Measurements from ENCODE around the gene JADE2.

JADE2 gene

DNA sequence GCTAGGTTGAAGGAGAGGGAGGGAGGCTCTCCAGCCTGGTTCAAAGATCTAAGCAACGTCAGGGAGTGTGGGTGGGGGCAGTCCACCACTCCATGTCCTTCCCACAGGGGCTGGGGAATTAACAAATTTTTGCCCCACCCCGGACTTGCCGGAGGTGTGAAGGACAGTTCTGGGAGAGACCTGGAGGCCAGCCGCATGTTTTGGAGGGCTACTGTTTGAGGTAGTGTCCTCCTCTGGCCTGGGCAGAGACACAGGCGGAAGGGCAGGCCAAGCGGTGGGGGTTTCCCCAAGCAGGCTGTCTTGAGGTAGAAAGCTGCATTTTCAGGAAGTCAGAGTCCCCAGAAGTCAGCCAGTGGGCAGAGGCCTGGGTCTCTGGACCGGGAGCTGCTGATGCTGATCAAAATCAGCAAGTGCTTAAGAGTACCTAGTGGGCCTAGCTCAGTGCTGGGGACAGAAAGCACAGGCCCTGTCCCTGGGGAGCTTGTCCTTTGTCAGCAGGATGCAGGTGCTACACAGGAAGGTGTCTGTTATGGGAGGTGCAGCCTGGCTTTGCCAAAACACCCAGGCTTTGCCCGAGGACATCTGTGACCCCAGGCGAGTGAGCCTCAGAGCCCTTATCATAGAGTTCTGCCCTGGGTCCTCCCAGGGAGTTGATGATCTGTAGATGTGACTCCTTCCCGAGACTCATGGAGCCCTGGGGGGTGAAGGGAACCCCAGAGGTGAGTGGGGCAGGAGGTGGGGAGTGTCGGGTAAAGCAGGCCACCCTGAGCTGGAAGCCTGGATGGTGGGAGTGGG, 18.5 kb downstream of the JADE2 start:
- TF ChIP-seq, protein P1, sequence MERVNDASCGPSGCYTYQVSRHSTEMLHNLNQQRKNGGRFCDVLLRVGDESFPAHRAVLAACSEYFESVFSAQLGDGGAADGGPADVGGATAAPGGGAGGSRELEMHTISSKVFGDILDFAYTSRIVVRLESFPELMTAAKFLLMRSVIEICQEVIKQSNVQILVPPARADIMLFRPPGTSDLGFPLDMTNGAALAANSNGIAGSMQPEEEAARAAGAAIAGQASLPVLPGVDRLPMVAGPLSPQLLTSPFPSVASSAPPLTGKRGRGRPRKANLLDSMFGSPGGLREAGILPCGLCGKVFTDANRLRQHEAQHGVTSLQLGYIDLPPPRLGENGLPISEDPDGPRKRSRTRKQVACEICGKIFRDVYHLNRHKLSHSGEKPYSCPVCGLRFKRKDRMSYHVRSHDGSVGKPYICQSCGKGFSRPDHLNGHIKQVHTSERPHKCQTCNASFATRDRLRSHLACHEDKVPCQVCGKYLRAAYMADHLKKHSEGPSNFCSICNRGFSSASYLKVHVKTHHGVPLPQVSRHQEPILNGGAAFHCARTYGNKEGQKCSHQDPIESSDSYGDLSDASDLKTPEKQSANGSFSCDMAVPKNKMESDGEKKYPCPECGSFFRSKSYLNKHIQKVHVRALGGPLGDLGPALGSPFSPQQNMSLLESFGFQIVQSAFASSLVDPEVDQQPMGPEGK (CRISPR knock-in tag; IDR thresholded peaks at IDR 0.05; ENCODE audit: borderline replicate concordance), result no peak
- TF ChIP-seq, protein P2, sequence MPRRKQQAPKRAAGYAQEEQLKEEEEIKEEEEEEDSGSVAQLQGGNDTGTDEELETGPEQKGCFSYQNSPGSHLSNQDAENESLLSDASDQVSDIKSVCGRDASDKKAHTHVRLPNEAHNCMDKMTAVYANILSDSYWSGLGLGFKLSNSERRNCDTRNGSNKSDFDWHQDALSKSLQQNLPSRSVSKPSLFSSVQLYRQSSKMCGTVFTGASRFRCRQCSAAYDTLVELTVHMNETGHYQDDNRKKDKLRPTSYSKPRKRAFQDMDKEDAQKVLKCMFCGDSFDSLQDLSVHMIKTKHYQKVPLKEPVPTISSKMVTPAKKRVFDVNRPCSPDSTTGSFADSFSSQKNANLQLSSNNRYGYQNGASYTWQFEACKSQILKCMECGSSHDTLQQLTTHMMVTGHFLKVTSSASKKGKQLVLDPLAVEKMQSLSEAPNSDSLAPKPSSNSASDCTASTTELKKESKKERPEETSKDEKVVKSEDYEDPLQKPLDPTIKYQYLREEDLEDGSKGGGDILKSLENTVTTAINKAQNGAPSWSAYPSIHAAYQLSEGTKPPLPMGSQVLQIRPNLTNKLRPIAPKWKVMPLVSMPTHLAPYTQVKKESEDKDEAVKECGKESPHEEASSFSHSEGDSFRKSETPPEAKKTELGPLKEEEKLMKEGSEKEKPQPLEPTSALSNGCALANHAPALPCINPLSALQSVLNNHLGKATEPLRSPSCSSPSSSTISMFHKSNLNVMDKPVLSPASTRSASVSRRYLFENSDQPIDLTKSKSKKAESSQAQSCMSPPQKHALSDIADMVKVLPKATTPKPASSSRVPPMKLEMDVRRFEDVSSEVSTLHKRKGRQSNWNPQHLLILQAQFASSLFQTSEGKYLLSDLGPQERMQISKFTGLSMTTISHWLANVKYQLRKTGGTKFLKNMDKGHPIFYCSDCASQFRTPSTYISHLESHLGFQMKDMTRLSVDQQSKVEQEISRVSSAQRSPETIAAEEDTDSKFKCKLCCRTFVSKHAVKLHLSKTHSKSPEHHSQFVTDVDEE (CRISPR knock-in tag; IDR thresholded peaks at IDR 0.05), result no peak
- TF ChIP-seq ZC3H10 (CRISPR knock-in tag; IDR thresholded peaks at IDR 0.05), result no peak
- no peak for TF ChIP-seq RARB (CRISPR knock-in tag; IDR thresholded peaks at IDR 0.05)
- no peak for TF ChIP-seq PPARA (CRISPR knock-in tag; IDR thresholded peaks at IDR 0.05; ENCODE audit: borderline replicate concordance)
- TF ChIP-seq ZNF70 (CRISPR knock-in tag; IDR thresholded peaks at IDR 0.05), result no peak
- TF ChIP-seq, protein P3, sequence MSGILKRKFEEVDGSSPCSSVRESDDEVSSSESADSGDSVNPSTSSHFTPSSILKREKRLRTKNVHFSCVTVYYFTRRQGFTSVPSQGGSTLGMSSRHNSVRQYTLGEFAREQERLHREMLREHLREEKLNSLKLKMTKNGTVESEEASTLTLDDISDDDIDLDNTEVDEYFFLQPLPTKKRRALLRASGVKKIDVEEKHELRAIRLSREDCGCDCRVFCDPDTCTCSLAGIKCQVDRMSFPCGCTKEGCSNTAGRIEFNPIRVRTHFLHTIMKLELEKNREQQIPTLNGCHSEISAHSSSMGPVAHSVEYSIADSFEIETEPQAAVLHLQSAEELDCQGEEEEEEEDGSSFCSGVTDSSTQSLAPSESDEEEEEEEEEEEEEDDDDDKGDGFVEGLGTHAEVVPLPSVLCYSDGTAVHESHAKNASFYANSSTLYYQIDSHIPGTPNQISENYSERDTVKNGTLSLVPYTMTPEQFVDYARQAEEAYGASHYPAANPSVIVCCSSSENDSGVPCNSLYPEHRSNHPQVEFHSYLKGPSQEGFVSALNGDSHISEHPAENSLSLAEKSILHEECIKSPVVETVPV (CRISPR knock-in tag; IDR thresholded peaks at IDR 0.05), result no peak
- no peak for TF ChIP-seq BACH2 (CRISPR knock-in tag; IDR thresholded peaks at IDR 0.05; ENCODE audit: borderline replicate concordance)
- no peak for TF ChIP-seq ZNF8 (CRISPR knock-in tag; IDR thresholded peaks at IDR 0.05)
- no peak for TF ChIP-seq CSDC2 (CRISPR knock-in tag; IDR thresholded peaks at IDR 0.05)
- TF ChIP-seq, protein P4, sequence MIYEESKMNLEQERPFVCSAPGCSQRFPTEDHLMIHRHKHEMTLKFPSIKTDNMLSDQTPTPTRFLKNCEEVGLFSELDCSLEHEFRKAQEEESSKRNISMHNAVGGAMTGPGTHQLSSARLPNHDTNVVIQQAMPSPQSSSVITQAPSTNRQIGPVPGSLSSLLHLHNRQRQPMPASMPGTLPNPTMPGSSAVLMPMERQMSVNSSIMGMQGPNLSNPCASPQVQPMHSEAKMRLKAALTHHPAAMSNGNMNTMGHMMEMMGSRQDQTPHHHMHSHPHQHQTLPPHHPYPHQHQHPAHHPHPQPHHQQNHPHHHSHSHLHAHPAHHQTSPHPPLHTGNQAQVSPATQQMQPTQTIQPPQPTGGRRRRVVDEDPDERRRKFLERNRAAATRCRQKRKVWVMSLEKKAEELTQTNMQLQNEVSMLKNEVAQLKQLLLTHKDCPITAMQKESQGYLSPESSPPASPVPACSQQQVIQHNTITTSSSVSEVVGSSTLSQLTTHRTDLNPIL (CRISPR knock-in tag; IDR thresholded peaks at IDR 0.05; ENCODE audit: low read depth), result no peak
- no peak for TF ChIP-seq ESRRG (CRISPR knock-in tag; IDR thresholded peaks at IDR 0.05)
- TF ChIP-seq OSR1 (CRISPR knock-in tag; IDR thresholded peaks at IDR 0.05), result no peak
- TF ChIP-seq ZFP3 (CRISPR knock-in tag; IDR thresholded peaks at IDR 0.05), result no peak
- no peak for TF ChIP-seq ZFP30 (CRISPR knock-in tag; IDR thresholded peaks at IDR 0.05)
- TF ChIP-seq, protein P5, sequence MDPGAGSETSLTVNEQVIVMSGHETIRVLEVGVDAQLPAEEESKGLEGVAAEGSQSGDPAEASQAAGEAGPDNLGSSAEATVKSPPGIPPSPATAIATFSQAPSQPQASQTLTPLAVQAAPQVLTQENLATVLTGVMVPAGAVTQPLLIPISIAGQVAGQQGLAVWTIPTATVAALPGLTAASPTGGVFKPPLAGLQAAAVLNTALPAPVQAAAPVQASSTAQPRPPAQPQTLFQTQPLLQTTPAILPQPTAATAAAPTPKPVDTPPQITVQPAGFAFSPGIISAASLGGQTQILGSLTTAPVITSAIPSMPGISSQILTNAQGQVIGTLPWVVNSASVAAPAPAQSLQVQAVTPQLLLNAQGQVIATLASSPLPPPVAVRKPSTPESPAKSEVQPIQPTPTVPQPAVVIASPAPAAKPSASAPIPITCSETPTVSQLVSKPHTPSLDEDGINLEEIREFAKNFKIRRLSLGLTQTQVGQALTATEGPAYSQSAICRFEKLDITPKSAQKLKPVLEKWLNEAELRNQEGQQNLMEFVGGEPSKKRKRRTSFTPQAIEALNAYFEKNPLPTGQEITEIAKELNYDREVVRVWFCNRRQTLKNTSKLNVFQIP (CRISPR knock-in tag; IDR thresholded peaks at IDR 0.05; ENCODE audit: borderline replicate concordance, low read depth), result no peak
- no peak for TF ChIP-seq SNAI2 (CRISPR knock-in tag; IDR thresholded peaks at IDR 0.05)
- no peak for ATAC-seq

DNA sequence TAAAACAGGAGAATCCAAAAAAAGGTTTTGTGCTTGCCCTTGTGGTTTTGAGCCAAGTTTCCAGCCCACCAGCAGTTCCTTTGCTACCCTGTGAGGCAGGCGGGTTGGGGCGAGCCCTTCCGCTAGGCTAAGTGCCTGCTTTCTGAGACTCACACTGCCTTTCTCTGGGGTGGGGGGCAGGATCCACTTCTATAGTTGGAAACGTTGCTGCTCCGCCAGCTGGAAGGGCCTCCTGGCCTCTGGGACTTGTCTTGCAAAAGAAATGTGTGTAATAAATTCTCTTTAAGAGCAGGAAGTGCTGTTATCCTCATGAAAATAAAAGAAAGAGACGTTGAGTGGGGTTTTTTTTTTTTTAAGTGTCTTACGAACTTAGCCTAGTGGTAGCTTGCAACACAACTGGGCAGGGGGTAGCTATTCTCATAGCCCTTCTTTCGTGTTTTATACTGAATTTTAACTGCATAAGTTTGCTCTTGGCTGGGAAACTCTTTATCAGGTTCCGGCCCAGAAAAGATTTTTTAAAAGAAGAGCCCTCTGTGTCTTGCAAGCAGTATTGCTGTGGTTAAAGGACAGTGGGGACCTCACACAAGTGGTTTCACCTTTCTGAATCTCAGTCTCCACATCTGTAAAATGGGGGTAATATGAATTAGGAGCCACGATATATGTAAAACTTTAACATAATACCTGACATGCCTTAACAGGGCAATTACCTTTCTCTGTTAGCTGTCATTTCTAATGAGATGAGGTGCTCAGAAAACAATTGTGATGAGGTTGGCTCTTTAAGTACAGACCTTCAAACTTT, 19.8 kb downstream of the JADE2 start:
- TF ChIP-seq, protein P3 (CRISPR knock-in tag; IDR thresholded peaks at IDR 0.05), result no peak
- TF ChIP-seq, protein P4 (CRISPR knock-in tag; IDR thresholded peaks at IDR 0.05; ENCODE audit: low read depth), result no peak
- TF ChIP-seq ESRRG (CRISPR knock-in tag; IDR thresholded peaks at IDR 0.05), result no peak
- TF ChIP-seq ZNF70 (CRISPR knock-in tag; IDR thresholded peaks at IDR 0.05), result no peak
- no peak for TF ChIP-seq ZFP30 (CRISPR knock-in tag; IDR thresholded peaks at IDR 0.05)
- TF ChIP-seq CSDC2 (CRISPR knock-in tag; IDR thresholded peaks at IDR 0.05), result no peak
- TF ChIP-seq SNAI2 (CRISPR knock-in tag; IDR thresholded peaks at IDR 0.05), result no peak
- TF ChIP-seq ZNF565 (CRISPR knock-in tag; conservative IDR thresholded peaks at IDR 0.05; ENCODE audit: low read depth), result no peak
- no peak for TF ChIP-seq GLIS3 (CRISPR knock-in tag; IDR thresholded peaks at IDR 0.05)
- ATAC-seq, result no peak

Measured in SK-N-SH treated with all-trans-retinoic acid at 6 μM for 48 hours (cell line).